Bone marrow (tissue), 2 donors: Measurements from ENCODE around the gene BRDT.

ENCODE experiments used
- DNase-seq, 2 donors: peaks; one replicate each; lab custom pipeline; 2025; lab: John Stamatoyannopoulos, UW

BRDT gene

DNA sequence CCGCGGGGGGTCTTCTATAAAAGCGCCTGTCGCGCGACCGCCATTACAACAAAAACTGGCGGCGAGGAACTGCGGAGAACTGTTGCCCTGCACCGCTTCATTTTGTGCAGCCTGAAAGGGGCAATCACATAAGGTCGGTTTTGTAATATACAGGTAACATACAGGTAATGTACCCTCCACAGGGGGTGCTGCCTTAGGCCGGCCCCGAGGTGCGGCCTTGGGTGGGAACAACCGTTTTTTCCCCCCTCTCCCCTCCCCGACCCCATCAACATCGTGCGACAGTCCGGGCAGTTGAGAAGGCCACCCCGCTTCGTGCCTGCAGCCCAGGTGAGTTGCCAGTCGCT lies at the start of gene BRDT:
TSS of gene BRDT (plus strand) at position 46 of the 344 bp plus-strand sequence. CDS start 13,354 bp downstream, outside the sequence.
- no peak for DNase-seq

DNA sequence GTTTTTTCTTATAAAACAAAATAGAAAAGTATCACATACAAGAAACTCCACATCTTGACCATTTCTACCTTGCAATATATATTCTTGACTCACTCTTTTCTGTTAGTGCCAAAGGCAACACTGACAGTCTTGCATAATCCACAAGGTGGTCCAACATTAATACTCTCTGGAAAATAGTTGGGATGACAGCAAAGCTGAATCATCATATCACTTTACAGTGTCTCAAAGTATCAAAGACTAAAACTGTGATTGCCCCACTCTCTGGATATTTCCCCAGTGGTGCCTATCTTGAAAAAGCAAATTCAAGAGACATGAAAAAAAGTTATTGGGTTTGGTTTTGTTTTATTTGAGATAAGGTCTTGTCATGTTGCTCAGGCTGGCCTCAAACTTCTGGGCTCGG lies 48.6 kb upstream of the BRDT start:
- DNase-seq, result no peak

DNA sequence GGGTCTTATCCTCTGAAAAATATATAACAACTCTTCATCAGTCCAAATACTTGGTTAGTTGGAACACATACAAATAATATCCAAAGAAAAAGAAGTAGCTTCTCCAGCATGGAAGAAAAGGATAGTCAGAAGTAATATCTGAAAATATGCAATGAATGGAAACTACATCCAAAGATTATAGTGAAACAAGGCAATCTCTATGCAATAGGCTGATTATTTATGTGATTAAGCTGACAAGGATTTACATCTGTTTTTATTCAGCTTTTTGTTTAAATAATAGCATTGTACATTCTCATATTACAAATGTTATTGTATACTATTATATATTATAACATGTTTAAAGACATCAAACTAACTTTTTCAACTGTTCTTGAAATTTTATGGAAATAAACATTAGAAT lies 48.0 kb upstream of the BRDT start:
- no peak for DNase-seq

DNA sequence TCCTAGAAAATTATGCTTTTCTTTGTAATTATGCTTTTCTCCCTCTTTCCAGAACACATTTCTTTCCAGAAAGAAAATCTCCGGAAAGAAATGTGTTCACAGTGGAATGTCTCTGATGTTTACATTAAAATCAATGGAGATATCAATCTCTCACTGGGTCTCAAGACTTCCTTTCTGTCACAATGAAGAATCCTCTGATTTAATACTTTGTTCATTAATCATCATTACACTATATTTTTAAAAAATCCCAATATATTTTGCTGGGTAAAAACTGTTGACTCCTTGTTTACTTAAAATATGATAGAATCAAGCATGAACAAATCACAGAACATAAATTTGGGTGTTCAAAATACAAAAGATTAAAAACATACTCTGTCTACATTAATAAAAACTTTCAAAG lies 36.9 kb upstream of the BRDT start:
- no peak for DNase-seq

DNA sequence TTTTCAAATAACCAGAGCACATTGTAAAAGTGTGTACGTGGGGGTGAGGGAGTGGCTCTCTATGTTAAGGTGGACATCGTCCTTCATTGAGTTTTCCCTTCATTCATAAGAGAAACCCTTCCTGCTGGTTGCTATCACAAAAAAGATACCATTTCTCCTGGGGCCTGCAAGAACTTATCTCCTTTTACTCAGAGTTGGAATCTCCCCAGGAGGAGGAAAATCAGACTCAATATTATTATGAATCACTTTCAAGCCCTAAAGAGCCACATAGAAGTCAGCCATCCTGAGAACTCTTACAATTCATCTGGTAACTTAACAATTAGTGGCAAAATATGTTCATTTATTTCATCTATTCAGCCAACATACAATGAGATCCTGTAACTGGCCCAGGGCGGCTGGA lies 36.2 kb upstream of the BRDT start:
- DNase-seq, result no peak

DNA sequence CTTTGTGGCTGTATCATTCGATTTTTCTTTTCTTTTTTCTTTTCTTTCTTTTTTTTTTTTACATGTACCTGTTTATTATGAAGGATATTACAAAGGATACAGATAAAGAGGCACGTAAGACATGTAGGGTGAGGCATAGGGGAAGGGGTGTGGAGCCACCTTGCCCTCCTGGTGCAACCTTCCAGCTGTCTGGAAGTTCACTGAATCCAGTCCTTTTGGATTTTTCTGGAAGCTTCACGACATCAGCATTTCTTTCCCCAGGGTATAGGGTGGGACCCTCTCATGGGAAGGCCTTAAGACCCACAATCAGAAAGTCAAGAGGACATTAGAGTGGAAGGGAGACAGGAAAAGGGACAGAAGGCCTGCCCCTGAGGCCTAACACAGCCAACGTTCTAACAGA lies 33.2 kb upstream of the BRDT start:
- no peak for DNase-seq

DNA sequence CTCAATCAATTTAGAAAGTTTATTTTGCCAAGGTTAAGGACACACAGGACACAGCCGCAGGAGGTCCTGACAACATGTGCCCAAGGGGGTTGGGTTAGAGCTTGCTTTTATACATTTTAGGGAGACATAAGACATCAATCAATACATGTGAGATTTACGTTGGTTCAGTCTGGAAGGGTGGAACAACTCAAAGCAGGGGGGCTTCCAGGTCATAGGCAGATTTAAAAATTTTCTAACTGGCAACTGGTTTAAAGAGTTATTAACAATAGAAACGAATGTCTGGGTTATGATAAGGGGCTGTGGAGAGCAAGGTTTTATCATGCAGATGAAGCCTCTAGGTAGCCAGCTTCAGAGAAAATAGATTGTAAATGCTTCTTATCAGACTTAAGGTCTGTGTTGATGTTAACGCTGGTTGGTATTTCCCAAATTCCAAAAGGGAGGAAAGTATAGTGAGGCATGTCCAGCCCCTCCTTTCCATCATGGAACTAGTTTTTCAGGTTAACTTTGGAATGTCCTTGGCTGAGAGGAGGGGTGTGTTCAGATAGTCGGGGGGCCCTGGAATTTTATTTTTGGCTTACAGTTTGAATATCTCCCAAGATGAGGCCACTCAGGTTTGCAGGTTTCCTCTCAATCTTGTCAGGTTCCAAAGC lies 32.3 kb upstream of the BRDT start:
- DNase-seq, result no peak

DNA sequence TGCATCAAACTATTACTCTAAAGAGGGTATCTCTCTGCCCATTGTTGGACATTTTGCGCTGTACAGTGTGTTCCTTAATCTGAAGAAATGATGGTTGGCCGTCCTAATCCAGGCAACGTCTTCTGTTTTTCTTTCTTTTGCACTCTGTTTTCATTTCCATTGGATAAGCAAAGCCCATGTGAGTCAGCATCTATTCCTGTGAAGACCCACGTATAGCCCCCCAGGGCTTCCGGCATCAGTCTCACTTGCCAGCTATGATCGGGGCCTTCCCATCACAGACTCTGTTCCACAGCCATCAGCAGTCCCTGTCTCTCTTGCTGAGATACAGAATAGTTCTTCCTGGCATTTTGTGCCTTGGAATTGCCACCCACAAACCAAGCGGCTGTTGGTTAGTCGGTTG lies 29.2 kb upstream of the BRDT start:
- no peak for DNase-seq

DNA sequence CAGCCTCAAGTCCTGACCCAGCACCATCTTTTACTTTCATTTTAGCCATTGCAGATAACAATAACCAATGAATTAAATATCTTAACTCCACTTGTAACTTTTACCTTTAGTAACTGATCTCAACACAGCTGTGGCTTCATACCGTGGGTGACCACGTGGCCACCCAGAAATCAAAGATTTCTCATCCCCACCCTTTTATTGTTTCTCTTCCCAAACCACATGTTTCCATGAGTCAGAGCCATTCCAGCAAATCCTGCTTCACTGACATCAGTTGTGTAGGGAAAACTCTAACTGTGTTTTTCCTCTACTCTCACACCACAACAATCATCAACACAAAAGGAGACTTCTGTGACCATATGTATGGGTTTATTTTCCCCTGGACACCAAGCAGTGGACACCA lies 25.1 kb upstream of the BRDT start:
- no peak for DNase-seq

DNA sequence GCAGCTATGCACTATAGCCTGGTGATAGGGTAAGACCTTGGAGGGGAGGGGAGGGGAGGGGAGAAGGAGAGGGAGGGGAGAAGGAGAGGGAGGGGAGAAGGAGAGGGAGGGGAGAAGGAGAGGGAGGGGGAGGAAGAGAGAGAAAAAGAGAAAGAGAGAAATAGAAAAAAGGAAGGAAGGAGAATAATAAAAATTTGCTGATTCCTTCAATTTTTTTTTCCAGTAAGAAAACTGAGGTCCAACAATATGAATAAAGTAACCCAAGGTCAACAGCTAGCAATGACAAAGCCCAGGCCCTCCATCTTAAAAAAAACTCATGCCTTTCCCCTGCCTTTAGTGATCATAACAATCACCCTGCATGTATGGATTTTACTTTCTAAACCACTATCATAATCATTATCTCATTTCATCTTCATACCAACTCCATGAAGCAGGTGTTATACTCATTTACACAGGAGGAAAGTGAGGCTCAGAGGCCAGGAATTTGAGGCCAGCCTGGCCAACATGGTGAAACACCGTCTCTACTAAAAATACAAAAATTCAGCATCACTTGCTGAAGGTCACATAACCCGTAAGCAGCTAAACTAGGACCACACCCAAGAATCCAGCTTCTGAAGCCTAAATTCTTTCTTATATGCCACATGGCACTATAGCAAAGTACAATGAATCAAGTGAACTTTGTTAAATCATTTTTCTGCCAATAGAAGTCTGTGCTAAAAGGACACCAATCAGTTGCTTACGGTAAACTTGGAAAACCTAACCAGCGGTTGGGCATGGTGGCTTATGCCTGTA lies 23.4 kb upstream of the BRDT start:
- no peak for DNase-seq

DNA sequence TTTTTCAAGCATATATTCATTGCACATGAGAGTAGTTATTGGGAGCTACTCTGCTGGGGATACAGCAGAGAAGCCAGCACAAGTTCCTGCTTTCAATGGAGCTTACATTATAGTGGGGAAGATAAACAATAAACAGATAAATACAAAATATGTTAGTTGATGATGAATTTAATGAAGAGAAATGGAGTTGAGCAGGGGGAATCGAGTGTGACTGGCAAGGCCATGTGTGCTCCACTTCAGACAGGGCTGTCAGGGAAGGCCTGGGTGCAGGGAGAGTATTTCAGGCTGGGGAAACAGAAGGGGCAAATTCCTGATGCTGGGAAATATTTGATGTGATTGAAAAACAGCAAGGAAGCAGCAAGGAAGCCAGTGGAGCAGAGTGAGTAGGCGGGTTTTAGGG lies 21.2 kb upstream of the BRDT start:
- no peak for DNase-seq

DNA sequence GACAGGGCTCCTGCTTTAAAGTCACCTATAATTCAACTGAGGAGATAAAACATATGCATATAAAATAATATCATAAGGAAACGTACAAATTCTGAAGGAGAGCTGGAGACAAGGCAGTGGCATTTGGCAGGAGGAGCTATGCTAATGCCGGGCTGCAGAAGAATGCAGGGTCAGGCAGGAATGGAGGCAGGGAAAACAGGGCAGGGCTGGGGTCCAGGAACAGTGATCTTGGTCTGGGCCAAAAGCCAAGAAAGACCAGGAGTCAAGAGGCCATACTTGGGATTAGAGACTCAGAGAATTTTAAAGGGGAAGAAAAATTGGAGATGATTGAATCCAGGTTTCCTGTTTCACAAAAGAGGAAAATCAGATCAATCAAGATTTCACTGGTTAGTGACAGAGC lies 20.0 kb upstream of the BRDT start:
- no peak for DNase-seq

DNA sequence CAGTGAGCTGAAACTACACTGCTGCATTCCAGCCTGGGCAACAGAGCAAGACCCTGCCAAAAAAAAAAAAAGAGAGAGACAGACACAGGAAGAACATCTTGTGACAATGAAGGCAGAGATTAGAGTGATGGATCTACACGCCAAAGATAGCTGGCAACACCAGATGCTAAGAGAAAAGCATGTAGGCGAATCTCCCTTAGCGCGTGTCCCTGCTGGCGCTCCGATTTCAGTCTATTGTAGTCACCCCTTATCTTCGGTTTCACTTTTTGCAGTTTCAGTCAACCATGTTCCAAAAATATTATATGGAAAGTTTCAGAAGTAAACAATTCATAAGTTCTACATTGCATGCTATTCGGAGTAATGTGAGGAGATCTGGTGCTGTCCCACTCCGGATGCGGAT lies 11.6 kb upstream of the BRDT start:
- DNase-seq, result no peak

DNA sequence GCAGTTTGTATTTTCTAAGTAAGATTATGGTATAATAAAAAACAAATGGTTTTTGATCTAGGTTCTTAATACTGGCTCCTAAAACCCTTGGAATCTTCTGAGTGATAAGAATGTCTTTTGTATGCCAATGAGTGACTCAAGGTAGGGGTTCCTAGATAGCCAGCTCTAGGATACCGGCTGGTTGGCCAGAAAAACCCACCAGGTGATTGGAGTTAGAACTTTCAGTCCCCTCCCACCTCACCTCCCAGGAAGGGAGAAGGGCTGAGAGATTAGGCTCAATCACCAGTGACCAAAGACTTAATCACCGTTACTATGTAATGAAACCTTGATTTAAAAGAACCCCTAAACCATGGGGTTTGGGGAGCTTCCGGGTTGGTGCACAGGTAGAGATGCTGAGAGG lies 8.7 kb upstream of the BRDT start:
- no peak for DNase-seq

DNA sequence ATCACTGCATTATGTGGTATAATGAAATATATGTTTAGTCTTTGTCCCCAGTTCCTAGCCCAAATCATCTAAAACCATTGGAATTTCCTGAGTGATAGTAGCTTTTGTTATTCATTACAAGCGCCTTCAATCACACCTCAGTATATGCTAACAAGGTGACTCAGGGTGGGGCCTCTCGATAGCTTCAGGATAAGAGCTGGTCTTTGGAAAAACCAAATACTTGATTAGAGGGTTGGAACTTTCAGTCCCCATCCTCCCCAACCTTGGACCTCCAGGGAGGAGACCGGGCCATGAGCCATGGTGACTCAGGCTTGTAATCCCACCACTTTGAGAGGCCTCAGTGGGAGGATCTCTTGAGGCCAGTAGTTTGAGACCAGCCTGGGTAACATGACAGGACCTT lies 5.1 kb upstream of the BRDT start:
- DNase-seq, result no peak

DNA sequence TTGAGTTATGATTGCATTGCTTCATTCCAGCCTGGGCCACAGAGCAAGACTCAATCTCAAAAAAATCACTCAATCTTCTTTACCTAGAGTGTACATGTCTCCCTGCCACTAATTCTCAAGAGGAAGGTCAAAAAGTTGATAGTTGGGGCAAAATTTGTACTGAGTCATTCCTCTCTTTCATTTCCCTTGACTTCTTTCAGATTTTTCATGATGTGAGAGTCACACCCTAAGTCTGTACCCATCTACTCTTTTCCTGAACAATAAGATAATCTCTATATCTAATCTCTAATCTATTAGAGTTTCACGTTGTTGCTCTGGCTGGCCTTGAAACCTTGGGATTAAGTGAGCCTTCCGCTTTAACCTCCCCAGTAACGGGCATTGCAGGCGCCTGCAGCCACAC lies 1.1 kb upstream of the BRDT start:
- DNase-seq, result no peak

DNA sequence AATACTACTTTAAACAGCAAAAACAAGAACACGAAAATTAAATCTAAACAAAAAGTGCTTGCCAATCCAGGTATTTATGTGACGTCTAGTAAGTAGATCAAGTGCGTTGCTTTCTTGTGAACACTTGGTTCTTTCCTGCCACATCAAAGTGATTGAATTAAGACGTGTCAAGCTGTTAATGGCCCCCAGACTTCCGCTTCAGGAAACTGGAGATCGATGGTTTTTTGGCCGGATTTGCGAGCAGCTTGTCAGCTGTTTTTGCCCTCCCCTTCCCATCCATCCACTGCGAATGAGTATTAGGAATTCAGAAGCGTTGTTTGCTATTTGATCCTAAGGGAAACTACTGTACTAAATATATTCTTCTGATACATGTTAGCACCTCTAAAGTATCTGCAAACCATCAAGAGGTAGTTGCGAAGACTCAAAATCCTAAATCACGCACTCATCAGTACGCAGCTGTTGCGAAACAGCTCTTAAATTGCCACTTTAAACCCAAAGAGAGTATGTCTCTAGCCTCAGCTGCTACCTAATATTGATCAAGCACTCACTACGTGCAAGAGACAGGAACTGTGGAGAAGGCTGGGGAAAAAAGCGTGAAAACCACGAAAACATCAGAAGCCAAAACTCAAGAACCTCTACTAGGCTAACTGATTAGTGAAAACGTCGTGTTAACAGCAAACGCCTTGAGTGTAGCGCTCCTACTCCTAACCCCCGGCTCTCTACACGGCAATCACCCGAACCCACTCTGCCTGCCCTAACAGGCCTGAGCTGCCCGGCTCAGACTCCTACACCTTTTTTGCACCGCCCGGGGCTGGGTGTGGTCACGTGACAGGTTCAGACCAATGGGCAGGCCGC lies 473 bp upstream of the BRDT start:
- no peak for DNase-seq

DNA sequence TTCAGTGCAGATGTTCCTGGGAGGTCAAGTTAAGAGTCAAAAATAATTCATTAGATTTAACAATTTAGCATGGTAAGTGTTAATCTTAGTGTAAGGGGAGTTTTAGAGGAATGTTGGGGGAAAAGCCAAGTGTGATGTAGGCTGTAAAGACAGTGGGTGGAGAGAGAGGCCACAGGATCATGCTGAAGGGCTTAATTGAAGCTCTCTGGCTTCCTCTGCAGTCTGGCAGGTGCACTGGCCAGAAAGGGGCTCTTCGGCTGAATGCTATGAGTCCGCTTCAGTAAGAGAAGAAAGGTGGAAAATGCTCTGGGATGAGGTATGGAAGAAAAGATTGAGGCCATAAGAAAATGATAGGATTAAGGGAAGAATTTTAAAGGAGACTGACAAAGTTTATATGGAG lies 3.0 kb downstream of the BRDT start:
- DNase-seq, result no peak

DNA sequence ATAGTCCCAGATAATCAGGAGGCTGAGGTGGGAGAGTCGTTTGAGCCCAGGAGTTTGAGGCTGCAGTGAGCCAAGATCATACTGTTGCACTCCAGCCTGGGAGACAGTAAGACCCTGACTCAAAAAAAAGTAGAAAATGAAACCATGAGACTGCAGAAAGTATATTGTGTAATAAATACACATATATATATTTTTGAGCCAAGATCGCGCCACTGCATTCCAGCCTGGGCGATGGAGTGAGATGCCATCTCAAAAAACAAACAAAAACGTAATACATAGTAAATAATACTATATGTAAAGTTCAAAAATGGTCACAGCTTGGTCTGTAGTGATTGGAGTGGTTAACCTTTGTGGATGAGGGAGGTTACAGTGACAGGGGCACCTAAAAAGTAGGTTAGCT lies 9.7 kb downstream of the BRDT start:
- no peak for DNase-seq

DNA sequence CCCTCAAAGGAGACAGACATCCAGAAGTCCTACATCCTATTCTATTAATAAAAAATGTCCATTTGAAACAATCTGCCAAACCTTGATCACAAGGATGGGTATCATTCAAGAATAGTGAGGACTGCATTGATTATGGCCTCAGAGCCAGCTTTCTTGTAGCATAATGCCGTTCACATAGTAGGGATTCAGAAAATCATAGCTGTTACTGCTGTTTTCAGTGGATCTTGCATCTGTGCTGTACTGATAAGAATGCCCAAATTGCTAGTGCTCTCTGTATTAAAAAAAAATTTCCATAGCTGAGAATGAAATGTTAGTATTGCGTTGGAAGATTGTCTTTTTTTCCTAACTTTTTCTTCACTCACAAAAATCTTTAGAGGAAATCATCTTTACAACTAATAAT lies 19.1 kb downstream of the BRDT start:
- DNase-seq, result no peak

DNA sequence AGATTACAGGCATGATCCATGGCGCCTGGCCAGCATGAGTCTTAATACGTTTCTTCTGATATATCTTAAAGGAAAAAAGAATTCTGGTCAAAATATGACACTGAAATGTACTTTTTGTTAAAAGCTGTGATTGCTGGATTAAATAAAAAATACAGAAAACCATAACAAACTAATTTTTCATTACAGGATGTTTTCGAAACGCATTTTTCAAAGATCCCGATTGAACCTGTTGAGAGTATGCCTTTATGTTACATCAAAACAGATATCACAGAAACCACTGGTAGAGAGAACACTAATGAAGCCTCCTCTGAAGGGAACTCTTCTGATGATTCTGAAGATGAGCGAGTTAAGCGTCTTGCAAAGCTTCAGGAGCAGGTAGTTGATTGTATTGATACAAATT lies 30.2 kb downstream of the BRDT start:
- DNase-seq, result no peak

DNA sequence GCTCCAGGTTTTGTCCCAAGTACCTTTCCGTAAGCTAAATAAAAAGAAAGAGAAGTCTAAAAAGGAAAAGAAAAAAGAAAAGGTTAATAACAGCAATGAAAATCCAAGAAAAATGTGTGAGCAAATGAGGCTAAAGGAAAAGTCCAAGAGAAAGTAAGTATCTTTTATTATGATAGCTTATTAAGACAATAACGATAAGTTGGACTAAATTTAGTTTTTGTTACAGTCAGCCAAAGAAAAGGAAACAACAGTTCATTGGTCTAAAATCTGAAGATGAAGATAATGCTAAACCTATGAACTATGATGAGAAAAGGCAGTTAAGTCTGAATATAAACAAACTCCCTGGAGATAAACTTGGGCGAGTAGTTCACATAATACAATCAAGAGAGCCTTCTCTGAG lies 31.5 kb downstream of the BRDT start:
- no peak for DNase-seq

DNA sequence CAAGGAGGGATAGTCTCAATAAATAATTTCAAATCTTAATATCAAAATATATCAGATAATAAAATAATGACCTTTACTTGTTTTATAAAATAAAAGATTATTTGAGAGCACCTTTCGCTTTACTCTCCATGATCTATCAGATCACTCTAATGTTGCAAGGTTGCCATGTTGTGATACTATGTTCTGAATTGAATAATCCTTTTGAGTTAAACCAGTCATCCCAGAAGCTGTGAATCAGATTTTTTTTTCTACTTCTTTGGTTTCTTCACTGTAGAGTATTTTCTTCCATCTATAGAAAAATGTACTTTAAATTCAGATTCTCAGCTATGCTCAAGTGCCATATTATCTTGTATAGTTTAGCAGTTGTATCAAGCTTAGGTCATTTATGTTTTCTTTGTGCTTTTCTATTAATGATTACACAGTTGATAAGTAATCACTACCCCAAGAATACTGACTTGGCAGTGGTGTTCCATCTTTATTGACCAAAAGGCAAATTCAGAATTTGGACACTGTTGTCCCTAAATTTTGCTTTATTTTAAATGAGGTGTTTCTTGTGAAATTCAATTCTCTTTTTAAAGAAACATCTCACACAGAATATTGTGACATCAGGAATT lies 32.9 kb downstream of the BRDT start:
- DNase-seq, result no peak
